Measurements from ENCODE around the gene SLC2A11. TPM values are rescaled to one million over a fixed set of nuclear protein-coding genes. Genes with fewer than 3 reads are reported as not detected.

SLC2A11 gene
- total RNA-seq, 4 donors from 2014 or later, result 0.57 to 4.4 (median 2.9) TPM

DNA sequence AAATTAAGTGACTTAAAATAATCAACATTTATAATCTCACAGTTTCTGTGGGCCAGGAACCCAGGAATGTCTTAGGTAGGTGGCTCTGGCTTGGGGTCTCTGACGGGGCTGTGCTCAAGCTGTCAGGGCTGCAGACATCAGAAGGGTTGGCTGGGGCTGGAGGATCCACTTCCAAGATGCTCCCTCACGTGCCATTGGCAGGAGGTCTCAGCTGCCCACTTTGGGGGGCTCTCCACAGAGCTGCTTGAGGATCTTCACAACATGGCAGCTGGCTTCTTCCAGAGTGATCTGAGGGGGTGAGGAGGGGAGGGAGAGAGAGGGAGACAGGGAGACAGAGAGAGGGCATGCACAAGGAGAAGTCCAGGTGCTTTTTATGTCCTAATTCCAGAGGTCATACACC is 18.1 kb downstream of the SLC2A11 start:
- H3K4me1 ChIP-seq, result no peaks in the 10 kb centered on the region
- 67 to 100% methylated on average over 1 of the region's 2 CpGs for WGBS, 2 donors
- no peak for DNase-seq
- H3K27ac ChIP-seq, result no peak overlapping the region
- intact Hi-C loops (cut with DNase I), result no loop called here
- peaks cover 0 to 26% (median 0%) of the 10 kb centered on the region in 3 donors for H3K36me3 ChIP-seq
- H3K9me3 ChIP-seq, result no peaks in the 10 kb centered on the region
- TF ChIP-seq, protein P1, sequence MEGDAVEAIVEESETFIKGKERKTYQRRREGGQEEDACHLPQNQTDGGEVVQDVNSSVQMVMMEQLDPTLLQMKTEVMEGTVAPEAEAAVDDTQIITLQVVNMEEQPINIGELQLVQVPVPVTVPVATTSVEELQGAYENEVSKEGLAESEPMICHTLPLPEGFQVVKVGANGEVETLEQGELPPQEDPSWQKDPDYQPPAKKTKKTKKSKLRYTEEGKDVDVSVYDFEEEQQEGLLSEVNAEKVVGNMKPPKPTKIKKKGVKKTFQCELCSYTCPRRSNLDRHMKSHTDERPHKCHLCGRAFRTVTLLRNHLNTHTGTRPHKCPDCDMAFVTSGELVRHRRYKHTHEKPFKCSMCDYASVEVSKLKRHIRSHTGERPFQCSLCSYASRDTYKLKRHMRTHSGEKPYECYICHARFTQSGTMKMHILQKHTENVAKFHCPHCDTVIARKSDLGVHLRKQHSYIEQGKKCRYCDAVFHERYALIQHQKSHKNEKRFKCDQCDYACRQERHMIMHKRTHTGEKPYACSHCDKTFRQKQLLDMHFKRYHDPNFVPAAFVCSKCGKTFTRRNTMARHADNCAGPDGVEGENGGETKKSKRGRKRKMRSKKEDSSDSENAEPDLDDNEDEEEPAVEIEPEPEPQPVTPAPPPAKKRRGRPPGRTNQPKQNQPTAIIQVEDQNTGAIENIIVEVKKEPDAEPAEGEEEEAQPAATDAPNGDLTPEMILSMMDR (IDR thresholded peaks at IDR 0.05), result no peak
- no peak for TF ChIP-seq POLR2A (IDR thresholded peaks at IDR 0.05)
- H3K27me3 ChIP-seq, result no peaks in the 10 kb centered on the region
- H3K4me3 ChIP-seq, result no peak overlapping the region

DNA sequence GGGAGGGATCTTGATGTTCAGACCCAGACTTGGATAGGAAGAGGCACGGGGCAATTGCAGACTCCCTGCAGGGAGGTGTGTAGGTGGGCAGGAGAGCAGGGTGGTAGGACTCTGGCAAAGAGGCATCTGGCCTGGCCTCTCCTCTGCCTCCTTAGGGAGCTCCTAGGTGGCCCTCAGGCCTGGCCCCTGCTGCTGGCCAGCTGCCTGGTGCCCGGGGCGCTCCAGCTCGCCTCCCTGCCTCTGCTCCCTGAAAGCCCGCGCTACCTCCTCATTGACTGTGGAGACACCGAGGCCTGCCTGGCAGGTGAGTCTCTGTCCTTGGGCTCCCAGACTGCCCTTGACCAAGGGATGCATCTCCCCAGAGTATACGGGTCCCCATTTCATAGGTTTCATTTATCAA is 19.9 kb downstream of the SLC2A11 start:
- Histone ChIP-seq H3K27ac (no peak overlapping the region), H3K9me3 (no peaks in the 10 kb centered on the region), H3K36me3 (peaks cover 0 to 28% (median 0%) of the 10 kb centered on the region in 3 donors), H3K4me1 (no peaks in the 10 kb centered on the region), H3K27me3 (no peaks in the 10 kb centered on the region), H3K4me3 (no peak overlapping the region)
- intact Hi-C loops (cut with DNase I), result no loop called here
- TF ChIP-seq, protein P1 (IDR thresholded peaks at IDR 0.05), result no peak
- TF ChIP-seq POLR2A (IDR thresholded peaks at IDR 0.05), result no peak
- WGBS, 2 donors, result 94 to 95% methylated on average over 5 of the region's 8 CpGs
- DNase-seq, result no peak

DNA sequence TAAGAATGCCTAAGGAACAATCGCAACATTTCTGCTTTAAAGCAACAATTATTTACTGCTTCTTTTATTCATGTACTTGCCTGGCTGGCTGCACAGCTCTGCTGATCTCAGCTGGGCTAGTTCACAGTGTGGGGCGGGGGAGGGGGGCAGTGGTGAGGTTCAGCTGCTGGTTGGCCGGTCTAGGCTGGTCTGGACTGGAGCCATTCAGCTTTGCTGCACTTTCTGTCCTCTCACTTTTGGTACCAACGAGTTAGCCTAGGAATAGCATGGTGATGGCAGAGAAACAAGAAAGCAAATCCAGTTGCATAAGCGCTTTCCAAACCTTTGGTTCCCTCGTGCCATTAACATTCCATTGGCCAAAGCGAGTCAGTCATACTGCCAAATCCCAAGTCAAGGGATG is 20.5 kb downstream of the SLC2A11 start:
- Histone ChIP-seq H3K27me3 (no peaks in the 10 kb centered on the region), H3K4me1 (no peaks in the 10 kb centered on the region), H3K4me3 (no peak overlapping the region), H3K27ac (no peak overlapping the region), H3K36me3 (peaks cover 0 to 32% (median 0%) of the 10 kb centered on the region in 3 donors), H3K9me3 (no peaks in the 10 kb centered on the region)
- WGBS, 2 donors, result 87 to 94% methylated on average over 5 to 7 of the region's 7 CpGs
- TF ChIP-seq, protein P1 (IDR thresholded peaks at IDR 0.05), result no peak
- TF ChIP-seq POLR2A (IDR thresholded peaks at IDR 0.05), result no peak
- intact Hi-C loops (cut with DNase I), result no loop called here
- DNase-seq, result no peak

DNA sequence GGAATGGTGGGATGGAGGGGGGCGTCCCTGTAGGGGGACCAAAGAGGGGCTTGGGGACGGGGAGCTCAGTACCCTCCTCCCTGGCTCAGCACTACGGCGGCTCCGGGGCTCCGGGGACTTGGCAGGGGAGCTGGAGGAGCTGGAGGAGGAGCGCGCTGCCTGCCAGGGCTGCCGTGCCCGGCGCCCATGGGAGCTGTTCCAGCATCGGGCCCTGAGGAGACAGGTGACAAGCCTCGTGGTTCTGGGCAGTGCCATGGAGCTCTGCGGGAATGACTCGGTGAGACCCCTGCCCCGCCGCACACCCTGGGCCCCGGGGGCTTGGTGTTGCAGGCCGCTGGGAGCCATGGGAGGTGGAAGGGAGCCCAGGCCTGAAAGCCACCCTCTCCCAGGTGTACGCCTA is 24.7 kb downstream of the SLC2A11 start:
- no peak for DNase-seq
- H3K9me3 ChIP-seq, result no peaks in the 10 kb centered on the region
- TF ChIP-seq, protein P1 (IDR thresholded peaks at IDR 0.05), result no peak
- TF ChIP-seq POLR2A (IDR thresholded peaks at IDR 0.05), result no peak
- no peak overlapping the region for H3K27ac ChIP-seq
- H3K27me3 ChIP-seq, result no peaks in the 10 kb centered on the region
- intact Hi-C loops (cut with DNase I), result no loop called here
- peaks cover 0 to 17% (median 0%) of the 10 kb centered on the region in 3 donors for H3K36me3 ChIP-seq
- 63 to 74% methylated on average over 6 to 11 of the region's 20 CpGs for WGBS, 2 donors
- no peaks in the 10 kb centered on the region for H3K4me1 ChIP-seq
- no peak overlapping the region for H3K4me3 ChIP-seq

DNA sequence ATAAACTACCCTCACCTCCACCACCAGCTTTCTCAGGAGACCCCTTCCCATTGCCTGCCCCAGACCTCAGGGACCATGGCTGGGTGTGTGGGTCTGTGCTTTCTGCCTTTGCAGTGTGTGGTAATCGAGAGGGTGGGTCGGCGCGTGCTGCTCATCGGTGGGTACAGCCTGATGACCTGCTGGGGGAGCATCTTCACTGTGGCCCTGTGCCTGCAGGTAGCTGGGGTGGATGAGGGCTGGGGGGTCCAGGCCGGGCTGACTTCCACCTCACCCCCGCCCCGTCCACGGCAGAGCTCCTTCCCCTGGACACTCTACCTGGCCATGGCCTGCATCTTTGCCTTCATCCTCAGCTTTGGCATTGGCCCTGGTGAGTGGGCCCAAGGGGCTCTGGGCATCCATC is 26.0 kb downstream of the SLC2A11 start:
- no peak for DNase-seq
- intact Hi-C loops (cut with DNase I), result no loop called here
- peaks cover 0 to 9% (median 8%) of the 10 kb centered on the region in 3 donors for H3K4me1 ChIP-seq
- no peak for TF ChIP-seq POLR2A (IDR thresholded peaks at IDR 0.05)
- TF ChIP-seq, protein P1 (IDR thresholded peaks at IDR 0.05), result no peak
- 93 to 100% methylated on average over 3 to 4 of the region's 9 CpGs for WGBS, 2 donors
- no peaks in the 10 kb centered on the region for H3K27me3 ChIP-seq
- H3K27ac ChIP-seq, result no peak overlapping the region
- no peak overlapping the region for H3K4me3 ChIP-seq
- H3K9me3 ChIP-seq, result no peaks in the 10 kb centered on the region
- H3K36me3 ChIP-seq, result peaks cover 0 to 6% (median 0%) of the 10 kb centered on the region in 3 donors

All from esophagus squamous epithelium (tissue), 5 donors.